Stimulated activated CD4-positive, alpha-beta T cell treated with anti-CD3 and anti-CD28 coated beads, Interleukin-15, amount 100 ng/mL, for 24 hours (primary cell): Measurements from ENCODE around the gene DUSP22.

ENCODE experiments used
- DNase-seq: peaks from one replicate; pipeline ENCODE4 v3.0.0-alpha.2; 2020

The DUSP22 gene

DNA sequence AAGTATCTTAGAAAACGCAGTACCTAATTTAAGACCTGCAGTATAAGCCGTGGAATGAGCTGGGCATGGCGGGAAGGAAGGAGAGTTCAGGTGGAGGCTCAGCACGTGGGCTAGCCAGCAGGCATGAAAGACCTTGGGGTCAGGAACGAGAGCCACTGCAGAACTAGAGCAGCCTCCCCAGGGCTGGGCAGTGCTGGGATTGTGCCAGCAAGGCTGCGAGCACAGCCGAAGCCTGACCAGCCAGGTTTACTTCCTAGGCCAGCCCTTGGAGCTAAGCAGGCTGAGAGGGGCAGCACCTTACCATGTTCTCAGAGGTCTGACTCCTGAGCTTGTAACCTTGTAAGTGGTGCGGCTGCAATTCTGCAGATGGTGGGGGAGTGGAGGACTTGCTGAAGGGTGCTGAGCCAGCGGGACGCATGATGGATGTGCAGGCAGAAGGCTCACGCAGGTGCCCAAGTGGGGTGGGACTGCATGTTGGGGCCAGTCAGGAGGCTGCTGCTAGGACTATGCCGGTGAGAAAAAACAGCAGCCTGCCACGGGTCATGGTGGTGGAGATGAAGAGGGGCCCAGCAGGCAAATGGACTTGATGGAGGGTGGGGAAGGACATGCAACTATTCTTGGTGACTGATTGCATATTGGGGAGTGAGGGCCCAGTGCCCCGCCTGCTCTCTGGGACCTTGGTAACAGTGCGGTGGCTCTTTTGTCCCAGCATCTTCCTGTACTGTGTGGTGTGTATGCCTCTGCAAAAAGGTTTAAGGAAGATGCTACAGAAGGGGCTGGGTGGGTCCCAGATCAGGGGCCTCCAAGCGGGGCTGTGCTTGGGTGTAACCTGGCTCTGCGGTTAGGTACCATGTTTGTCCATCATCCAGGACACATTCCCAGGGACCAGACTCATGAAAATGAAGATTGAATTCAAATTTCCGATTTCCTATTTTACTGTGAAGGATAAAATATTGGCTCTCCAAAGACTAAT is 61.6 kb downstream of the DUSP22 start:
- DNase-seq = no peak

- DNase-seq = no peak
Measured at GRCh38 chr6:354631-355280, 62.5 kb downstream of the DUSP22 start.

- no peak for DNase-seq
Measured at GRCh38 chr6:355373-356208, 63.3 kb downstream of the DUSP22 start.

- peak; percentile 45 for DNase-seq
Measured at GRCh38 chr6:356828-357251, 64.6 kb downstream of the DUSP22 start.

DNA sequence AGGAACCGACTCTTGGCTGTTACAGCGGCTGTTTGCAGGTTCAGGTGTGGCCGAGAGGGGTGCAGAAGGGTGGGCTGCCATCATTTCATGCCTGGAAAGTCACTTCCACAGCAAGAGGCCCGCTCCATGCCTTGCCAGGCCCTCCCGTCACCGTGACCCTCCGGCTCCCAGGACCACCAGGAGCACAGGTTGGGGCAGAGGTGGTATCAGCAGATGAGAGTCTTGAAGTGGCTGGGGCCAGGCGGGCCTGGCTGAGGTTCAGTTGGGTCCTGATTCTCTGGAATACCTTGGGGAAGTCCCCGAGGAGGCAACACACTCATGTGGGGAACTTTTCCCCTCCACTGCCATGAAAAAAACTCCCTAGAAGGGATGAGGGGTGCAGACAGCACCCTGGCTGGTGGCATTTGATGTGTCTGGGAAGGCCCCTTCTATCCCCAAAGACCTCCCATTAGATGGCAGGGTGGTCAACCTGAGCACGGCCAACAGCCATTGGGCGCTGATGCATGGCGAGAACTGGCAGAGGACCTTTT is 65.0 kb downstream of the DUSP22 start:
- DNase-seq = no peak

- DNase-seq = no peak
Measured at GRCh38 chr6:357791-358341, 65.6 kb downstream of the DUSP22 start.

DNA sequence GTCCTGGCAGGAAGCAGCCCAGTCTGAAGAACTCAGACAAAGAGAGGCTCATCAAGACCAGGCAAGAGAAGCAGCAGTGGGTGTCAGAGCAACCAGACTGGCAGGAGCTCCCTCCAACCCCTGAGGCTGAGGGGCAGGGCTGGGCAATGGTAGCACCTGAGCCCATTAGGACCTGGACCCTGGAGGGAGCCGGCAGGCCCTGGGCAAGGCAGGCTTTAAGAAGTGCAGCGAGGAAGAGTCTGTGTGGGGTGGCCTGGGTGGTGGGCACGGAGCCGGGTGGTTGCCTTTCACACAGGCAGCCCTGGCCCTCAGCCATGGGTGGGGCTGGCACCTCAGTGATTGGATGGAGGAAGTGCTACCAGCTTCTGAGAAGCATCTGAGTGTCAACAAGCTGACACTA is 66.1 kb downstream of the DUSP22 start:
- DNase-seq = no peak

GRCh38 chr6:358847-359246 is 66.6 kb downstream of the DUSP22 start:
- DNase-seq = no peak

DNA sequence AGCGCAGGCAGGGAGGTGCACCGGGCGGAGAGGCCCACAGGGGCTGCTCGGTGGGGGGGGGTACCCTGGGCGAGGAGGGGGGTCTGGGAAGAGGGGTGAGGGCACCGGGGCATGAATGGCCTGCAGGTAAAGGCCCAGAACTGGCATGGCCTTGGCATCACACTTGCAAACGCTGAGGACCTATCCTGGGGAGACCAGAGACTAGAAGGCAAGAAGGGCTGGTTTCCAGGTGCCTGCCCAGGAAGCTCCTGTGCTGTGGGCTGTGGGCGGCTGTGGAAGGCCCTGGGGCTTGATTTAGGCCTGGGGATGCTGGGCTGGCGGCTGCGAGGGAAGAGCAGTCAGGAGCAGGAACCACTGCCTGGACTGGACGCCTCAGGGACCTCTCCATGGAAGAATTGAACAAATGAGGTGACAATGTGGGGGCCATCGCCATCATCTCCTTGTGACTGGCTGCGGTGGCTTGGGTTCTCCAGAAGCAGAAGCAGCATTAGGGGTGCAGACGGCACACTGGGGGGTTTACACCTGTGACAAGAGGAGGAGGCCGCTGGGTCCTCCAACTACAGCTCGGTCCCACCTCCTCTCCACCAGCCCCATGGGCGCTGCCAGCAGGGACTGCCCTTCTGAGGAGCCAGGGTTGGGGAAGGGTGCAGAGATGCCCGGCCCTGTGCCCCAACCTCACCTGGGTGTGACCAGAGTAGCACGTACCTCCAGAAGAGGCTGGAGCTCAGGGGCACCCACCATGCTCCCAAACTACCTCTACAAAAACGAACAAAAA is 67.2 kb downstream of the DUSP22 start:
- DNase-seq = no peak

GRCh38 chr6:360349-360748 is 68.1 kb downstream of the DUSP22 start:
- DNase-seq = no peak

DNA sequence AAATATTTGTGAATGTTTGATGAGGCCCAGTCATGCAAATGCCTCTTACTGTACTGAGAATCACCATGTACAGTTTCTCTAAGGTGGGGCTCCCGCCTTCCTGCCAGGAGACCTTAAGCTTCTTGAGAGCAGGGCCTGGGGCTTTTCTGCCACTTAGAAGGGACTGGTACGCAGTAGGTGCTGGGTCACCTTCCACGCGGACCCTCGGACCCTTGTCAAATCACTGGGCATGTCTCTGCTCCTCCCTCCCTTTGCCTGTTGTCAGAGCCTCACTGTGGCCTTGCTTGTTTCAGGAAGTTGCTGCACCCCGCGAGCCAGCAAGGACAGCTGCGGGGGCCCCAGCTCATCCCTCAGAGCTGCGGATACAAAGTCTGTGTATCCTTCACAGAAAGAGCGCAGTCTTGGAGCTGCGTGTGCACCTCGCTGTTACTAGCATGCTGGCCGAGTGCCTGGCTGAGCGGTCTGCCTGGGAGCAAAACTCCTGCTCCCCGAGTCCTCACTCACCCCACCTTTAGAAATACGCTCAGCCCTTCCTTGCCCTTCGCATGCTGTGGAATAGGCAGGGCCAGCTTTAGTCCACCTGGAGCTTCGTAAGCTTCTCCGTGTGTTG is 68.6 kb downstream of the DUSP22 start:
- DNase-seq = no peak

DNA sequence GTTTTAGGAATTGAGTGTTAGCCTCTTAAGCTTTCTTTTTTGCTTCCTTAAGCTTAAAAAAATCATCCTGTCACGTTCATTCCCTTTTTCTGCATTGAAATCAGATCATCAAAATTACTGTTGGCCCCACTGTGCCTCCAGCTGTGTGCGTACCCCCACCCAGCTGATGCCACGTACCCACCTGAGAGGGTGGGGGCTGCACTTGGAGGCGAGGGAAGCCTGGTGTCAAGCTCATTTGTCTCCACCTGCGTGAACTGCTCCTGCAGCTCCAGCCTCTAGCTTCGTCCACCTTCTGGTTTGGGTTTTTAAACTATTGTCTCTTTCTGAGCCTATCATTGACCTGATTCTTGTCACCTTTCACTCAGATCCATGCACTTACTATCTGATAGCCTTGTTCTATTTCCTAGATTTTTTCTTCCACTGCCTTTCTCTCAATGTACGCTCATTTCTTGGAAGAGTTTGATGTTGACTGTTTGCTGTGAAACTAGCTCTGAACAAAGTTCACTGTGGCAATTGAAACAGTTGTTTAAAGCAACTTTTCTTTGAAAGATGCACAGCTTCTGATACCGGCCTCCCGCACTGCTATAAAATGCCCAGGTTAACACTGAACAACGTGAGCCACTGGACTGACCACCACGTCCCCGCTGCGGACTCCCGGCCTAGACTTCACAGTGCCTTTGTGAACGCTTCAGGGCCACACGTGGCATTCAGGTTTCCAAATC is 69.3 kb downstream of the DUSP22 start:
- no peak for DNase-seq

- DNase-seq = no peak
Measured at GRCh38 chr6:362231-362923, 70.1 kb downstream of the DUSP22 start.

GRCh38 chr6:362924-363249 is 70.6 kb downstream of the DUSP22 start:
- DNase-seq = no peak

- DNase-seq = no peak
Measured at GRCh38 chr6:363291-363690, 71.0 kb downstream of the DUSP22 start.

DNA sequence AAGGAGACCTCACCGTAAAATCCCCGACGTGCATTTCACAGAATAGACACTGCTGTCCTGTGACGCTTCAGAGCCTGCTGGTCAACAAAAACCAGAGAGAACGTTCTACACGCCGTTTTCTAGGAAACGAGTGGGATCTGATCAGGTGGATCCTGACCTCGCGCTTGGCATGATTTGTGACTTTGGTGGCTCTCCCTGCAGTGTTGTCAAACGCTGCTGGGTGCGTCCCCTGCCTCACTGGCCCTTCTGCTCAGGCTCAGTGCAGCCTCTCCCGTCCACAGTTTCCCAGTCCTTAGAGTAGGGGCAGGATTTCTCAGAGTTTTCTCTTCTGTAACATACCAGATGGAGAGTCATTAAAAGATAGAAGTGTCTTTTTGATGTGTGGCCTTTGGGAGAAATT is 71.6 kb downstream of the DUSP22 start:
- no peak for DNase-seq

GRCh38 chr6:364609-365540 is 72.6 kb downstream of the DUSP22 start:
- no peak for DNase-seq

- DNase-seq = no peak
Measured at GRCh38 chr6:365835-366234, 73.5 kb downstream of the DUSP22 start.
